NCI-H2227 (cell line): ENCODE measurements around the gene CERS5.

Source experiments
- DNase-seq: peaks from one replicate; lab custom pipeline; 2025; ENCODE audit not compliant: unreplicated experiment; lab: John Stamatoyannopoulos, UW

Gene CERS5

GRCh38 chr12:50079771-50080170 is 87.4 kb downstream of the CERS5 start:
- no peak for DNase-seq
